ENCODE measurements around the gene GFRA4.
"Not testable (repeated sequence)": the region's sequence is repeated elsewhere in the genome, so short reads cannot be mapped to it uniquely, and the experiment has no call there.

GFRA4 gene

GRCh38 chr20:3652676-3653596 lies 10.3 kb downstream of the GFRA4 start:
- no peak for DNase-seq

DNA sequence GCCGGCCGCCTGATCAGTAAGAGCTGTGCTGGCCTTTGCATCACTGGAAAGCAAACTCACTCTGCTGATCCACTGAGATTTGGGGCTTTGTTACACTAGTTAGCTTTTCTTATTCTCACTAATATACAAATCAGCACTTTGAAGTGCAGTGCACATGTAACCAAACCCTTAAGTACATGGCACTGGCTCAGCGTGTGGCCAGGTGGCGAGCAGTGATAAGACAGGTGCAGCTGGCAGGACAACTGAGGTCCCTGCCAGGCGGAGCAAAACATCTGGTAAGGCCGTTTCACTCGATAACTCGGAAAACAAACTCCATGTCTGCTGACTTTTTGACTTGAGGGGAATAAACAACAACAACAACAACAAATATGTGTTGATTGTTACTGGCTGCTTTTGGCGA lies 11.0 kb downstream of the GFRA4 start:
- no peak for DNase-seq

DNA sequence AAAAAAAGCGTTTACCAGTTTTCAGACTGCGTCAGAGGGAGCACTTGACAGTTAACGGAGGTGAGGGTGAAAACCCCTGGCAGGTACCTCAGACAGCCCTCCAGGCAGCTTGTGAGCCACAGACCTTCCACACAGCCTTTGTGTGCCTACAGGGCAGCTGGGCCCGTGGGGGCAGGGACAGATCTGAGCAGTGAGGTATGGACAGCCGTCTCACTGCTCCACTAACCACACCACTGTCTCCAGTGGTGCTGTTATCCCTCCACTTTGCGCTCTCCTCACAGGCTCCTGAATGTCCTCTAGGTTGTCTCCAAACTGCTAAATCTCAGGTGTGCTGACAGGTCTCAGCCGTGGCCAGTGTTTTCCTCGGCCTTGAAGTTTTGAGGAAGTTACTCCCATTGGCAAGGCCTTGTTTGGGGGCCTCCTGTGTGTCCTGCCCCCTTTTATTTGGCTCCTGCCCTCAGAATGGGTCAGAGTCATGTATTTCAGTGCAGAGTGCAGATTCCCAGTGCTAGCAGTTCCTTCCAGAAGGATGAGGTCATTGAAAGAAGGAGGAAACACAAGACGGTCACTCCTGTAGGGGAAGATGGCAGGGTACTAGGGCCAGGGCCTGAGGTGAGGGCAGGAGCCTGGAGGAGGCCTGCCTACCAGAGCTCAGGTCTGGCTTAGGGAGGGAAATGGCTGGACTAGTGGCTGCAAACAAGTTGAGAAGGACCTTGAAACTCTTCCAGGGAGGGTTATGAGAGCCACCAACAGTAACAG lies 11.8 kb downstream of the GFRA4 start:
- DNase-seq, result no peak

- no peak for DNase-seq
Observed at GRCh38 chr20:3648951-3649350, 14.2 kb downstream of the GFRA4 start.

- DNase-seq, result no peak
Observed at GRCh38 chr20:3647473-3647872, 15.7 kb downstream of the GFRA4 start.

GRCh38 chr20:3646651-3647050 lies 16.5 kb downstream of the GFRA4 start:
- no peak for DNase-seq

DNA sequence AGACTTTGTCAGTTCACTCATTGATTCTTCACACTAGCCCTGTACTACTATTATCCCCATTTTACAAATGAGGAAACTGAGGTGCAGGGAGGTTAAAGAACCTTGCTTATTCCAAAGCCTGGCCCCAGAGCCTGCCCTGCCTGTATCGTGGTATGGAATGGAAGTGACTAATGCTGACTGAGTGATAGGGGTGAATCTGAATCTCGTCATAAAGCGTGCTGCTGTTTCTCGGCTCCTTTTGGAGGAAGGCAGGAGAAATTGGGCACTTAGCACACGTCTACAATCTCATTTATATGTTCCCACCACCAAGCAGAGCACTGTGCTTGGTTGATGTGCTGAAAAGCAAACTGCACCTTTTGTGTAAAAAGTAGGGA lies 17.1 kb downstream of the GFRA4 start:
- no peak for DNase-seq

DNA sequence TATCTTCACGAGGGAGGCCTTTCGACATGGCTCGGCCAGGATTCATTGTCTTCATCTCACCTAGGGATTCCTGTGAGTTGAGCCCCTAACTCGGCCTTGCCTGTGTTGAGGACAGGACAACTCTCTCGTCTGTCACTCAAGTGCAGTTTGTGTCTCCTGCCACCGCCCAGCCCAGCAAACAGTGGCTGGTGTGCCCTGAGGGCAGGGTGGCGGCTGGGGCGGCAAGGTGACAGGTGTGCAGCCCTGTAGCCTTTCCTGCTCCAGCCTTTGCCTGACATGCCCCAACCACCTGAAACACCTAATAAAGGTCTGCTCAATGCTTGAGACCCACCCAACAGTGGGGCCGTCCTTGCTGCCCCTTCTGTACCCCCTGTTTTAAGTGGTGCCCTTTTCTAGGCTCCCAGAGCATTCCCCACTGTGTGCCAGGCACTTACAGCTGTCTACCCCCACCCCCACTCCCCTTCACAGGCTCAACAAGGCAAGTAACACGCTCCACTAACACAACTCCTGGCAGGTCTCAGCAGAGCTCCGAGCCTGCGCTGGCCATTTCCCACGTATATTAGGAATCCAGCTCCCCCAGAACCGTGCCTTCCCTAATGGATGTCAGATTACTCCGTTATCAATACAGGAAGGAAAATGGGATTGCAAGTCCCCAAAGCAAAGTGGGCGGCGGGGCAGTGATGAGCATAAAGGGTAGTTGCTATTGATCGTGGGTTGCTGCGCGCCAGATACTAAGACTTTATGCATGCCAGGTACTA lies 17.7 kb downstream of the GFRA4 start:
- no peak for DNase-seq

DNA sequence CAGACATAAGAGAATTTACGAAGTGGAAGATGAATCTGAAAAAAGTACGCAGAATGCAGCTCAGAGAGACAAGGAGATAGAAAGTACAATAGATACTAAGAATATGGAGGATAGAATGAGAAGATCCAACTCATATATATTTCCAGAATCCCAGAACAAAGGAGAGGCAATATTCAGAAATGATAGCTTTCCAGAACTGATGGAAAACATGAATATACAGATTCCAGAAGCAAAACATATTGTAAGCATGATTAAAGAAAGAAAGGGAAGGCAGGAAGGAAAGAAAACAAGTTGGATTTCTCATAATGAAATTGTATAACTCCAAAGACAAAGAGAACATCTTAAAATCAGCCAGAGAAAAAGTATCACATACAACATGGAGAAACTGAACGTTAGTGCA lies 22.9 kb downstream of the GFRA4 start:
- DNase-seq, result no peak

DNA sequence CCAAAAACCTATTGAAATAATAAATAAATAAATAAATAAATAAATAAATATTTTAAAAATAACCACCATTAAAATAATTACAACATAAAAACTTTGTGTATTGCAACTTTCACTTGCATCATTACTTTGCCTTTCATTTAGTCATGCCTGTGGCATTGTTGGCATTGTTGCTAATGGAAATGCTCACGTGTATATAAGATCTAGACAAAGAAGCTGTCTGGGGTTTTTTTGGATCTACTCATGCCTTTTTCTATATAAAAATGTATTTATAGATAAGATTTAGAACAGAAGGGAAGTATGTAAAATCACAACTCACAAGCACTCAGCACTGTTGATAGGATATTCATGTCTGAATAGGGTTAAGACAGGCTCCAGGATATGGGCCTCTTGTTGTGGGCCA lies 27.9 kb downstream of the GFRA4 start:
- no peak for DNase-seq

GRCh38 chr20:3633913-3634478 lies 29.2 kb downstream of the GFRA4 start:
- no peak for DNase-seq

DNA sequence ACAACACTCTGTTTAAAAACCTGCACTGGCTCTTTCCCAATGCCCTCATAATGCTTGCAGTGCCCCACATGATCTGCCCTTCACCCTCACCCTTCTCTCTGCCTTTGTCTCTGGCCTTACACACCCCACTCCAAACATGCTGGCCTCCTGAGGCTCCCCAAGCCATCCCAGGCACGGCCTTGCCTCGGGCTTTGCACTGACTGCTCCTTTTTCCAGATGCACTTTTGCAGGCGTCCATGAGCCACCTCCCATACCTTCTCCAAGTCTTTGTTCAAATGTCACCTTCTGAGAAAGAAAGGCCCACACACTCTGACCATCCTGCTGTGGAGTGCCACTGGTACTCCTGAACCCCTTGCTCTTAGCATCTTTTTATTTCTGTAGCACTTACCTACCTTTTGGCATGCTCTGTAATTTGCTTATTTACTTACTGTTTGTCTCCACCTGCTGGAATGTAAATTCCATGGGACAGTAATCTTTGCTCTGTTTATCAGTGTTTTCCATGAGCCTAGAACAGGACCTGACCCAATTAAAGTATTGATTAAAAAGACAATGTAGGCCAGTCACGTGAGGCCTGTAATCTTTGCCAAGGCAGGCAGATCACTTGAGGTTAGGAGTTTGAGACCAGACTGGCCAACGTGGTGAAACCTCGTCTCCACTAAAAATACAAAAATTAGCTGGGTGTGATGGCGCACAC lies 30.7 kb downstream of the GFRA4 start:
- DNase-seq, result no peak

GRCh38 chr20:3631534-3631933 lies 31.7 kb downstream of the GFRA4 start:
- no peak for DNase-seq

DNA sequence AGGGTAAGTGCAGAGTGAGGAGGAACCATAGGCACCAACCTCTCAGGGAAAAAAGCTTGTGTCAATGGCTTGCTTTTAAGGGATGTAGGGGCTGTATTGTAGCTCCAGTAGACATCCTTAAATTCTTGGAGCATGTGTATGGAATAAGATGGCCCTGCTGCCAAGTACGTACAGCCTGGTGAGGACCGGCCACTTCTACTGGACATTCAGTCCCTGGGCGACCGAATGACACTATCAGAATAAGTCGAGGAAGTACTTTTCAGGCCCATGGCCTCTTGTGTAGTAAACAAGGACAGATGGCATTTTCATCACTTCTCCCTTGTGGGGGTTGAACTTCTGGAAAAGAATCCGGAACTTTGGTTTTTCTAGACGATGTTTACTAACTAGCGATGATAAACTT lies 32.8 kb downstream of the GFRA4 start:
- DNase-seq, result no peak

GRCh38 chr20:3629893-3630292 lies 33.3 kb downstream of the GFRA4 start:
- no peak for DNase-seq

DNA sequence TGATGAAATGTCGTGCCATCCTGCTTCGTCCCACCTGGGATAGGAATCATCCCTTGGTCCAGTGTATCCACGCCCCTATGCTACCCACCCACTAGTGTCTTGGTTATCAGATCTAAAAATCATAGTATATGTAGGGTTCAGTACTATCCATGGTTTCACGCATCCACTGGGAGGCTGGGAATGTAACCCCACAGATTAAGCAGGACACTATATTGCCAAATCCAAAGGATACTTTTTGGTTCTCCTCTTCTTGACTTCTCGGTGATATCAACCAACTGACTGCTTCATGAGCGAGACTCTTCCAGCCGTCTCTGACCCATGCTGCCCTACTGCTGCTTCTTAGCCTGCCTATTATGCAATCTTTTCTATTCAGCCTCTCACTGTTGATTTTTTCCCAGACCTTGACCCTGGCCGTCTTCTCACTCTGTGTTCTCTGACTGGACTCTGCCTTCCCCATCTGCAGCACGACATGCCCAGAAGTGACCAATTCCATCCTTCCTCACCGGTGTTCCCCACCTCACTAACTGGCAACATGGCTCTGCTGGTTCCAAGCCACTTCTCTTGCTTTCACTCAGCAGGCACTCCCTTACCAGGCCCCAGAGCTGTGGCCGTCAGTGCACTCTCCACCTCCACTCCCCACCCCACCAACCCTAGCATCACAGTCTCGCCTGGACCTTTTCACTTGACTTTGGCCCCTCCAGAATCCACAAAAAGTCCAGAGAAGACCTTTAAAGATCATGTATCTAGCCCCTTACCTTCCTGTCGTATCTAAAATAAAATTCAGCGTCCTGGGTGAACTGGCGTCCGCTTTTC lies 34.5 kb downstream of the GFRA4 start:
- DNase-seq, result no peak

DNA sequence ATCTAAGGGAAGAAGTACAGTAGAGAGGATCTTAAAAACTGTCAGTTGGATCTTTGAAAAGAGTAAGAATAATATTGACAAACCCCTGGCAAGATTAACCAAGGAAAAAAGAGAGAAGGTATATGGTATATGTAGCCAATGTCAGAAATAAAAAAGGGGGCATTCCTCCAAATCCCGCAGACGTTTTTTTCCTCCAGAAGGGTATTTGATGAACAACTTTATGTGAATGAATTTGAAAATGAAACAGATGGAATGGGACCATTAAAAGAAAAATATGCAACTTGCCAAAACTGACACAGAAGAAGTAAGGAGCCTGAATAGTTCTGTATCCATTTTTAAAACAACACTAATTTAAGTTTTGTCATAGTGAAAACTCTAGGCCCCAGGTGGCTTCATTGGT lies 35.7 kb downstream of the GFRA4 start:
- DNase-seq, result no peak

DNA sequence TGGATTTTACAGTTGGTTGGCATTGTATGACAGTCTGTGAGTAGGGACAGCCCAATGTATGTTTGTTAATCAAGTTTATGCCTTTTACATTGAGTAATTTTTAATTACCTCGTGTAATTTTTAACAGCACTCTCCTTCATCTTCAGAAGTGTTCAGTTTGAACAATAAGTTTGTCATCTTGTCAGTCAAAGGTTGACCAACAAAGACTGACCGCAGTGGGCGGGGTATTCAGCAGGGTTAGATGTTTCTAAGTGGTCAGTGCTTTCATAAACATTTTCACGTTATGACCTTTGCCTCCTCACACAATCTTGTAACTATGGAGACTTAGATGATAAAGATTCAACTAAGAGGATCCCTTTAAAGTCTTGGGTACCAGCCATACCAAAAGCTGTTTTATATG lies 40.8 kb downstream of the GFRA4 start:
- DNase-seq, result no peak

GRCh38 chr20:3621111-3621510 lies 42.1 kb downstream of the GFRA4 start:
- DNase-seq, result no peak

DNA sequence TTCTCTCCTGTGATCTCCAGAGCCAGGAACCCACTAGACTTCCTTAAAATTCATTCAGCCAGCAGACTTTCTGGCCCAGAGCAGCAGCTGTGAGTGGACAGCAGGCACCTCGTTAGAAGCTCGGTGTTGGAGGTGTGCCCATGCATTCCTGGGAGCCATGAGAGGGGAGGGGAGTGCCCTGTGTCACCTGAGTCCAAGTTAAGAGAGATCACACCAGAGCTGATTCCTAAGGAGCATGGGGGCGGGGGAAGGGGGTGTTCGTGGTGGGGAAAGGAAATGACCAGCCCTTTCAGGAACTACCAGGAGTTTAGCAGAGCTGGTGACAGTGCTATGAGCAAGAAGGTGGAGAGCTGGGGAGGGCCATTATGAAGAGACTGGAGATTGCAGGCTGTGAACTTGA lies 46.9 kb downstream of the GFRA4 start:
- DNase-seq, result no peak

DNA sequence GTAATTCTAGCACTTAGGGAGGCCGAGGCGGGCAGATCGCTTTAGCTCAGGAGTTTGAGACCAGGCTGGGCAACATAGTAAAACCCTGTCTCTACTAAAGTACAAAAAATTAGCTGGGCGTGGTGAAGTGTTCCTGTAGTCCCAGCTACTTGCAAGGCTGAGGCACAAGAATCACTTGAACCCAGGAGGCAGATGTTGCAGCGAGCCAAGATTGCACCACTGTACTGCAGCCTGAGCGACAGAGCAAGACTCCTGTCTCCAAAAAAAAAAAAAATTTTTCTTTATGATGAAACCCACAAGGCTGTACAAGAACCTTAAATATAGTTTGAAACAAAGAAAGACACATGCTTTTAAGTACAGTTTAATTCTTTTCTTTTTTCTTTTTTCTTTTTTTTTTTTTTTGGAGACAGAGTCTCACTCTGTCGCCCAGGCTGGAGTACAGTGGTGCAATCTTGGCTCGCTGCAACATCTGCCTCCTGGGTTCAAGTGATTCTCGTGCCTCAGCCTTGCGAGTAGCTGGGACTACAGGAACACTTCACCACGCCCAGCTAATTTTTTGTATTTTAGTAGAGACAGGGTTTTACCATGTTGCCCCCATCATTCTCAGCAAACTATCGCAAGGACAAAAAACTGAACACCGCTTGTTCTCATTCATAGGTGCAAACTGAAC lies 47.9 kb downstream of the GFRA4 start:
- DNase-seq, result not testable (repeated sequence)

All from activated CD4-positive, CD25-positive, alpha-beta regulatory T cell treated with anti-CD3 and anti-CD28 coated beads, Interleukin-2, amount 50 U/mL, for 72 hours (primary cell).